ENCODE measurements around the gene PACRG.

GRCh38 chr6:162917506-162917905 is 189.7 kb downstream of the PACRG start:
- TF ChIP-seq CTCF (IDR thresholded peaks at IDR 0.05; ENCODE audit: extremely low read depth in 1 of 2, insufficient read depth in 1 of 2, low read depth in 1 of 2, low read length in 2 of 2), result no peak
- no peak for TF ChIP-seq EZH2 (IDR thresholded peaks at IDR 0.05; ENCODE audit: borderline replicate concordance, low read depth, low read length, severe bottlenecking)
- no peak for TF ChIP-seq POLR2AphosphoS5 (IDR thresholded peaks at IDR 0.05; ENCODE audit: insufficient read depth, low read depth, low read length)
- TF ChIP-seq POLR2A (IDR thresholded peaks at IDR 0.05; ENCODE audit: low read depth, low read length), result no peak
- no peak for TF ChIP-seq MYC (IDR thresholded peaks at IDR 0.05; ENCODE audit: low read depth, low read length)
- TF ChIP-seq JUN (IDR thresholded peaks at IDR 0.05; ENCODE audit: borderline replicate concordance, insufficient read depth, insufficient read length, low read depth), result no peak
- TF ChIP-seq FOS (IDR thresholded peaks at IDR 0.05; ENCODE audit: borderline replicate concordance, insufficient read depth, low read length), result no peak
- TF ChIP-seq MAX (IDR thresholded peaks at IDR 0.05; ENCODE audit: insufficient read depth, insufficient read length), result no peak
- no peak for TF ChIP-seq GATA2 (IDR thresholded peaks at IDR 0.05; ENCODE audit: insufficient read depth, insufficient read length, low read depth, low read length)
